ENCODE data around the gene HLCS.

The HLCS gene

GRCh38 chr21:36929622-36930021 is 36.8 kb downstream of the HLCS start:
- no peak overlapping the region for H3K4me3 ChIP-seq (ENCODE audit: low read length)
- peak; percentile 79 for DNase-seq (ENCODE audit: low read depth)
- peak; percentile 54 for TF ChIP-seq CTCF (IDR thresholded peaks at IDR 0.05; ENCODE audit: insufficient read depth, low read depth, low read length, missing control alignments)

DNA sequence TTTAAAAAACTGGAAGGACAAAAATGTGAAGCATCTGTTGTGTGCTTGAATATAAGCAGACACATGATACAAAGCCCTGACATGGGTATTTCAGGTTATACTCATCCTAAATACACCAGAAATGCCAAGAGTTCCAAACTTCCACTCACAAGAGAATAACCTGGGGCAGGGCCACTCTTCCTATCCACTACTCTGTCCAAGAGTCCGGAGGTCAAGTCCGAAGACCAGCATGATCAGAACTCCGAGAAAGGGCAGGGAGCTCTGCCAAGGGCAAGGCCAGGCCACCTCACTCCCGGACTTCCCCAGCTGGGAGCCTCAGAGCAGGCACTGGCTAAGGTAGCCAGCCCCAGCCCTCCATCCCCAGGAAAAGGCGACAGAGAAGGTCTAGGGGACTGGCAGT is 37.5 kb downstream of the HLCS start:
- no peak overlapping the region for H3K4me3 ChIP-seq (ENCODE audit: low read length)
- no peak for DNase-seq (ENCODE audit: low read depth)
- no peak for TF ChIP-seq CTCF (IDR thresholded peaks at IDR 0.05; ENCODE audit: insufficient read depth, low read depth, low read length, missing control alignments)

GRCh38 chr21:36927719-36928117 is 38.8 kb downstream of the HLCS start:
- TF ChIP-seq CTCF (IDR thresholded peaks at IDR 0.05; ENCODE audit: insufficient read depth, low read depth, low read length, missing control alignments) = peak; percentile 99
- peak; percentile 87 for DNase-seq (ENCODE audit: low read depth)
- H3K4me3 ChIP-seq (ENCODE audit: low read length) = no peak overlapping the region

DNA sequence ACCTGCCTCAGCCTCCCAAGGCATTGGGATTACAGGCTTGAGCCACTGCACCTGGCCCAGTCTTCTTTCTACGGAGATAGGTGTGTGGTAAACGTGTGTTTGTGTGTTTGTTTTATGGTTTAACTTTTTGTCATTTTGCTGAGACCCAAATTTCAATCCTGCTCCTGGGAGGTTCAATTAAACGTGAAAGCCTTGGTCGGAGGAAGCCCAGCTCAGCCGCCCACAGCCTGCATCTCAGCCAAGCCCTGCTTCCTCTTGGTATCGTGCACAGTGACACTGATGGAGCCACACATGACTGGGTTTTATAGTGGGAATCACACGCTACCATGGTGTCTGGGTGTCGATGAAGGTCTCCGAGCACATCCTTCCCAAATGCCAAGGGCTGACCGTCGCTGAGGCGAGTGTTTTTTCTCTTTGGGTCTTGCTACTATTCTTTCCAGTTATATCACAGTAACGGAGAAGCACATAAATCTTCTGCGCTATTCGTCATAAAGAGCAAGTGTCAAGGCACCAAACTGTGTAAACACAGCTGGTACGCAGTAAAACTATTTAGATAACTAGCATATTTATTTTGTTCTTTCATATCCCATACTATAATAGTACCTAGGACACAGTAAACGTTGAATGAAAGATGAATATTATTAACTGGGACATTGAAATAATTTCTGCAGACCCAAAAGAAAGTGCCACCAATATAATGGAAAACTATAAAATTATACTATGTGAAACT is 39.3 kb downstream of the HLCS start:
- no peak for TF ChIP-seq CTCF (IDR thresholded peaks at IDR 0.05; ENCODE audit: insufficient read depth, low read depth, low read length, missing control alignments)
- no peak overlapping the region for H3K4me3 ChIP-seq (ENCODE audit: low read length)
- no peak for DNase-seq (ENCODE audit: low read depth)

- DNase-seq (ENCODE audit: low read depth) = no peak
- no peak for TF ChIP-seq CTCF (IDR thresholded peaks at IDR 0.05; ENCODE audit: insufficient read depth, low read depth, low read length, missing control alignments)
- no peak overlapping the region for H3K4me3 ChIP-seq (ENCODE audit: low read length)
Measured at GRCh38 chr21:36923270-36923669, 43.2 kb downstream of the HLCS start.

- H3K4me3 ChIP-seq (ENCODE audit: low read length) = no peak overlapping the region
- no peak for DNase-seq (ENCODE audit: low read depth)
- TF ChIP-seq CTCF (IDR thresholded peaks at IDR 0.05; ENCODE audit: insufficient read depth, low read depth, low read length, missing control alignments) = no peak
Measured at GRCh38 chr21:36922861-36923260, 43.6 kb downstream of the HLCS start.

GRCh38 chr21:36918291-36918690 is 48.2 kb downstream of the HLCS start:
- no peak for TF ChIP-seq CTCF (IDR thresholded peaks at IDR 0.05; ENCODE audit: insufficient read depth, low read depth, low read length, missing control alignments)
- H3K4me3 ChIP-seq (ENCODE audit: low read length) = no peak overlapping the region
- no peak for DNase-seq (ENCODE audit: low read depth)

Data from epithelial cell of esophagus (primary cell).